H1 (cell line): Measurements from ENCODE around the gene PRKAB1.
"Not testable (repeated sequence)": the region's sequence is repeated elsewhere in the genome, so short reads cannot be mapped to it uniquely, and the experiment has no call there.

Experiments
- BCL11A ChIP-seq, 2 experiments: IDR thresholded peaks; one replicate each; pipeline ENCODE4 v1.6.1; 2011; ENCODE audit warnings: low read depth in 2 of 2, low read length in 2 of 2, mild to moderate bottlenecking in 2 of 2
- BRCA1 ChIP-seq: IDR thresholded peaks from 2 replicates; pipeline ENCODE4 v1.6.1; 2012; ENCODE audit warnings: low read depth, low read length, improper control_type of control experiment
- CTCF ChIP-seq, 3 experiments: IDR thresholded peaks; 1 replicate in 2 of 3; 2 replicates in 1 of 3; pipeline versions ENCODE4 v1.5.1 to v1.6.1; 2011; ENCODE audit warnings: low read length in 3 of 3, mild to moderate bottlenecking in 3 of 3, inconsistent platforms in 2 of 3, low read depth in 1 of 3, moderate library complexity in 1 of 3; ENCODE audit not compliant: insufficient read depth in 1 of 3; ENCODE audit errors: control extremely low read depth in 1 of 3
- EGR1 ChIP-seq: IDR thresholded peaks from 2 replicates; pipeline ENCODE4 v1.6.1; 2011; ENCODE audit warnings: low read depth, low read length, borderline replicate concordance
- POLR2A ChIP-seq, 2 experiments: IDR thresholded peaks; 1 replicate in 1 of 2; 2 replicates in 1 of 2; pipeline ENCODE4 v1.6.1; 2011; ENCODE audit warnings: low read depth in 2 of 2, low read length in 2 of 2, mild to moderate bottlenecking in 2 of 2; ENCODE audit errors: control extremely low read depth in 1 of 2
- RFX5 ChIP-seq: IDR thresholded peaks from 2 replicates; pipeline ENCODE4 v1.6.1; 2011; ENCODE audit warnings: low read depth, low read length, improper control_type of control experiment, borderline replicate concordance
- SIN3A ChIP-seq, 2 experiments: IDR thresholded peaks in 1 of 2; conservative IDR thresholded peaks in 1 of 2; 2 replicates each; pipeline ENCODE4 v1.6.1; 2011 to 2012; ENCODE audit warnings: low read length in 2 of 2, improper control_type of control experiment in 1 of 2, low read depth in 1 of 2, mild to moderate bottlenecking in 1 of 2
- SP2 ChIP-seq: IDR thresholded peaks from 2 replicates; pipeline ENCODE4 v1.6.1; 2012; ENCODE audit warnings: mild to moderate bottlenecking, low read length, inconsistent platforms
- TAF1 ChIP-seq: IDR thresholded peaks from 2 replicates; pipeline ENCODE4 v1.6.1; 2011; ENCODE audit warnings: mild to moderate bottlenecking, low read depth, low read length
- TCF12 ChIP-seq: IDR thresholded peaks from 2 replicates; pipeline ENCODE4 v1.6.1; 2011; ENCODE audit warnings: low read depth, mild to moderate bottlenecking, low read length
- YY1 ChIP-seq: IDR thresholded peaks from 2 replicates; pipeline ENCODE4 v1.6.1; 2011; ENCODE audit warnings: low read depth, mild to moderate bottlenecking, low read length
- ZNF274 ChIP-seq: IDR thresholded peaks from 2 replicates; pipeline ENCODE4 v1.7.0; 2012; ENCODE audit warnings: low read length, borderline replicate concordance; ENCODE audit errors: extremely low read depth

- TF ChIP-seq RFX5; SIN3A (conservative IDR thresholded peaks at IDR 0.05 in 1 of 2, IDR thresholded peaks at IDR 0.05 in 1 of 2; ENCODE audit: low read depth in 1 of 2, low read length in 2 of 2); TAF1; SP2; POLR2A (IDR thresholded peaks at IDR 0.05; ENCODE audit: control extremely low read depth in 1 of 2, low read depth in 2 of 2, low read length in 2 of 2); YY1; CTCF (IDR thresholded peaks at IDR 0.05; ENCODE audit: control extremely low read depth in 1 of 3, insufficient read depth in 1 of 3, low read depth in 1 of 3, low read length in 3 of 3); BCL11A (IDR thresholded peaks at IDR 0.05; ENCODE audit: low read depth in 2 of 2, low read length in 2 of 2); TCF12; EGR1; BRCA1; ZNF274: not testable (repeated sequence)
Measured at GRCh38 chr12:119706427-119706826, 38.5 kb downstream of the PRKAB1 start.
